ENCODE data around the gene KCNH1. TPM values are rescaled to one million over a fixed set of nuclear protein-coding genes. Genes with fewer than 3 reads are reported as not detected.

KCNH1 gene
- total and polyA plus RNA-seq, 3 donors from 2014 or later = 1.5 to 4.2 (median 2.8) TPM

GRCh38 chr1:211037095-211037494 lies 96.9 kb downstream of the KCNH1 start:
- intact Hi-C loops (cut with DNase I; ENCODE audit: low total_unique reads) = no loop called here
- DNase-seq = no peak

GRCh38 chr1:211036381-211037060 lies 97.4 kb downstream of the KCNH1 start:
- DNase-seq = no peak
- no peak overlapping the region for H3K27ac ChIP-seq
- H3K27me3 ChIP-seq = no peaks in the 10 kb centered on the region
- 97 to 100% methylated on average over 3 of the region's 3 CpGs for WGBS, 2 donors
- H3K4me1 ChIP-seq = no peaks in the 10 kb centered on the region
- no peaks in the 10 kb centered on the region for H3K36me3 ChIP-seq (ENCODE audit: low read depth, missing control alignments)
- TF ChIP-seq POLR2A (IDR thresholded peaks at IDR 0.05) = no peak
- no peak for TF ChIP-seq CTCF (IDR thresholded peaks at IDR 0.05)
- H3K9me3 ChIP-seq = no peaks in the 10 kb centered on the region
- intact Hi-C loops (cut with DNase I; ENCODE audit: low total_unique reads) = no loop called here
- no peak overlapping the region for H3K4me3 ChIP-seq

More at GRCh38 chr1:211037095-211037494, 96.9 kb downstream of the KCNH1 start:
- Histone ChIP-seq H3K27ac (no peak overlapping the region), H3K36me3 (ENCODE audit: low read depth, missing control alignments) (no peaks in the 10 kb centered on the region), H3K4me3 (no peak overlapping the region), H3K27me3 (no peaks in the 10 kb centered on the region), H3K4me1 (no peaks in the 10 kb centered on the region), H3K9me3 (no peaks in the 10 kb centered on the region)
- no peak for TF ChIP-seq CTCF (IDR thresholded peaks at IDR 0.05)
- no peak for TF ChIP-seq POLR2A (IDR thresholded peaks at IDR 0.05)
- WGBS, 2 donors = 91 to 92% methylated on average over 2 of the region's 2 CpGs

GRCh38 chr1:211035821-211036380 lies 98.0 kb downstream of the KCNH1 start:
- TF ChIP-seq CTCF (IDR thresholded peaks at IDR 0.05) (no peak), POLR2A (IDR thresholded peaks at IDR 0.05) (no peak)
- intact Hi-C loops (cut with DNase I; ENCODE audit: low total_unique reads) = no loop called here

GRCh38 chr1:211033921-211034525 lies 99.9 kb downstream of the KCNH1 start:
- no peak overlapping the region for H3K27ac ChIP-seq
- no peak overlapping the region for H3K4me3 ChIP-seq
- DNase-seq = no peak
- H3K4me1 ChIP-seq = no peaks in the 10 kb centered on the region
- WGBS, 2 donors = 89 to 96% methylated on average over 2 of the region's 2 CpGs
- intact Hi-C loops (cut with DNase I; ENCODE audit: low total_unique reads) = no loop called here
- no peaks in the 10 kb centered on the region for H3K9me3 ChIP-seq
- no peaks in the 10 kb centered on the region for H3K36me3 ChIP-seq (ENCODE audit: low read depth, missing control alignments)
- no peak for TF ChIP-seq POLR2A (IDR thresholded peaks at IDR 0.05)
- TF ChIP-seq CTCF (IDR thresholded peaks at IDR 0.05) = no peak
- H3K27me3 ChIP-seq = no peaks in the 10 kb centered on the region

More at GRCh38 chr1:211035821-211036380, 98.0 kb downstream of the KCNH1 start:
- DNase-seq = no peak
- H3K27me3 ChIP-seq = no peaks in the 10 kb centered on the region
- no peak overlapping the region for H3K4me3 ChIP-seq
- H3K9me3 ChIP-seq = no peaks in the 10 kb centered on the region
- H3K36me3 ChIP-seq (ENCODE audit: low read depth, missing control alignments) = no peaks in the 10 kb centered on the region
- H3K27ac ChIP-seq = no peak overlapping the region
- 87 to 88% methylated on average over 3 of the region's 3 CpGs for WGBS, 2 donors
- H3K4me1 ChIP-seq = no peaks in the 10 kb centered on the region

All from testis (tissue), 3 donors.